Ovary (tissue), 10 donors: ENCODE measurements around the gene GSG1L. TPM values are rescaled to one million over a fixed set of nuclear protein-coding genes. Genes with fewer than 3 reads are reported as not detected.

Source experiments
- DNase-seq, 5 donors: peaks; one replicate each; pipeline ENCODE4 v3.0.0-alpha.2; 2019 to 2020
- H3K27ac ChIP-seq, 2 donors: fragments of 200-600 bp; one replicate each; pipeline versions ENCODE4 v1.5.1 to v1.8.0; 2019 to 2022
- H3K27me3 ChIP-seq: fragments of 200-600 bp; one replicate; pipeline ENCODE4 v1.8.0; 2022
- H3K36me3 ChIP-seq: fragments of 200-600 bp; sonication (generic); one replicate; pipeline ENCODE4 v1.5.1; 2019
- H3K4me1 ChIP-seq: one replicate; pipeline ENCODE4 v1.8.1; 2013; ENCODE audit warnings: mild to moderate bottlenecking, moderate library complexity; ENCODE audit not compliant: insufficient read depth
- H3K4me3 ChIP-seq: fragments of 200-600 bp; sonication (generic); one replicate; pipeline ENCODE4 v1.5.1; 2017
- H3K9me3 ChIP-seq, 2 donors: fragments of 200-600 bp in 1 of 2; sonication (generic) in 1 of 2; one replicate each; pipeline versions ENCODE4 v1.5.1 to v1.8.1; 2013 to 2019; ENCODE audit warnings: mild to moderate bottlenecking in 1 of 2, moderate library complexity in 1 of 2
- CTCF ChIP-seq, 3 donors: fragments of 450-650 bp in 2 of 3; fragments of 200-600 bp in 1 of 3; IDR thresholded peaks; one replicate each; pipeline versions ENCODE4 v1.5.1 to v1.8.0; 2016 to 2022; ENCODE audit warnings: antibody characterized with exemption in 3 of 3, mild to moderate bottlenecking in 1 of 3
- EP300 ChIP-seq: sonication (generic); formaldehyde crosslinking; IDR thresholded peaks from one replicate; pipeline ENCODE4 v1.6.1; 2017; ENCODE audit warnings: antibody characterized with exemption
- POLR2A ChIP-seq: fragments of 450-650 bp; IDR thresholded peaks from one replicate; pipeline ENCODE4 v1.6.1; 2017; ENCODE audit warnings: antibody characterized with exemption, mild to moderate bottlenecking, moderate library complexity
- WGBS, 3 donors: extraction: QIAGEN DNeasy Blood & Tissue Kit in 1 of 3; methylation state at CpG; one replicate each; pipeline versions ENCODE4 v1.1.5 to v1.1.7; 2013 to 2017; 5-methylcytosine and 5-hydroxymethylcytosine counted together
- intact Hi-C, 4 donors: fragments of 100-400 bp; cut with DNase I; formaldehyde crosslinking; loops; one replicate each; pipeline versions ENCODE4 v1.11.0 to v1.15.1; 2022 to 2023
- long read RNA-seq, 3 donors: library from polyadenylated mRNA in 2 of 3; unstranded in 2 of 3; transcript quantifications; one replicate each; pipeline ENCODE4 v2.0.0 and lab custom pipeline, GENCODE V29; 2021 to 2026
- polyA plus RNA-seq, 2 donors: library from polyadenylated mRNA; stranded (reverse); fragments of 200-250 nt in 1 of 2; fragments of 350-450 nt in 1 of 2; fragmentation: Illumina TruSeq in 1 of 2; extraction: RNeasy Lipid Tissue Mini Kit (QIAGEN cat#74804) in 1 of 2; gene quantifications; one replicate each; pipeline ENCODE4 v1.2.3, GENCODE V29; 2013 to 2014
- total RNA-seq, 7 donors: library from RNA; depleted of rRNA in 2 of 7; stranded (reverse); fragments of >200 nt in 2 of 7; fragmentation: NEBNext Ultra II Directional in 3 of 7; extraction: Animal tissue kit (Norgen Biotek cat#: 25700) in 3 of 7; gene quantifications; one replicate each; pipeline versions ENCODE4 v1.1.0 to v1.2.4, GENCODE V29; 2016 to 2023
- donor health status: DM: no; HTN: no; CAD: no; lungs with moderate emphysema.
- donor health status: DM: no; HTN: no; CAD: no.
- donor health status: Bipolar disorder and iron deficiency.
- donor health status: DM: yes; HTN: yes; CAD: no.
- donor health status: DM: no; HTN: no; CAD: no.
- donor health status: DM: yes; HTN: yes; CAD: no.

GSG1L gene
- 1 to 10 TPM in 1 of 7 donors, under 1 TPM in 2, not detected in 4; 0.46 to 1.1 (median 0.72) TPM for total RNA-seq
- polyA plus RNA-seq: under 1 TPM; 0.30 to 0.37 TPM
- long read RNA-seq, donor 1: 0 reads
- long read RNA-seq, donor 2, full-length matches to known transcripts: 1 of 1 reads
- long read RNA-seq, donor 2, partial matches to known transcripts: 0 of 1 reads
- long read RNA-seq, donor 2, other reads (novel, unspliced or antisense): 0 of 1 reads
- long read RNA-seq, donor 3: 0 reads

GRCh38 chr16:28063591-28064061, at the start of gene GSG1L:
Gene GSG1L, minus strand, starts transcription at chr16:28063714. Its CDS starts 290 bp downstream, at chr16:28063424.
- no peaks in the 10 kb centered on the region for H3K27me3 ChIP-seq
- WGBS, 3 donors: 1 to 2% (median 2%) methylated on average over 11 to 54 of the region's 54 CpGs
- H3K4me3 ChIP-seq: no peak within 1 kb of the TSS
- H3K27ac ChIP-seq: no peak within 1 kb of the TSS
- H3K36me3 ChIP-seq: no peaks in the 10 kb centered on the region
- H3K9me3 ChIP-seq: no peaks in the 10 kb centered on the region
- H3K4me1 ChIP-seq: no peaks in the 10 kb centered on the region
- TF ChIP-seq CTCF (IDR thresholded peaks at IDR 0.05) (no peak), EP300 (no peak), POLR2A (no peak)
- intact Hi-C loops: loop anchor here in 1 of 4 donors (10.0 kb wide), 1 partner anchor 59 kb away; no protein-coding TSS in a partner anchor
- DNase-seq: no peak

- no peaks in the 10 kb centered on the region for H3K27me3 ChIP-seq
- no peaks in the 10 kb centered on the region for H3K9me3 ChIP-seq
- intact Hi-C loops: no loop called here
- no peak overlapping the region for H3K4me3 ChIP-seq
- no peak overlapping the region for H3K27ac ChIP-seq
- DNase-seq: no peak
- peaks cover 3% of the 10 kb centered on the region for H3K4me1 ChIP-seq
- WGBS, 3 donors: 89 to 96% (median 95%) methylated on average over 9 to 10 of the region's 10 CpGs
- H3K36me3 ChIP-seq: no peaks in the 10 kb centered on the region
- TF ChIP-seq CTCF (IDR thresholded peaks at IDR 0.05) (no peak), EP300 (no peak), POLR2A (no peak)
Measured at GRCh38 chr16:28112908-28113307, 49.4 kb upstream of the GSG1L start.

GRCh38 chr16:28110977-28111376, 47.5 kb upstream of the GSG1L start:
- TF ChIP-seq CTCF (IDR thresholded peaks at IDR 0.05): no peak
- no peak for TF ChIP-seq POLR2A
- TF ChIP-seq EP300: no peak
- intact Hi-C loops: no loop called here
- H3K27ac ChIP-seq: no peak overlapping the region
- no peaks in the 10 kb centered on the region for H3K27me3 ChIP-seq
- 24 to 48% (median 28%) methylated on average over 2 of the region's 2 CpGs for WGBS, 3 donors
- H3K4me3 ChIP-seq: no peak overlapping the region
- no peak for DNase-seq
- H3K4me1 ChIP-seq: peaks cover 3% of the 10 kb centered on the region
- H3K36me3 ChIP-seq: no peaks in the 10 kb centered on the region
- no peaks in the 10 kb centered on the region for H3K9me3 ChIP-seq

GRCh38 chr16:28110479-28110878, 47.0 kb upstream of the GSG1L start:
- intact Hi-C loops: no loop called here
- DNase-seq: no peak
- whole genome bisulfite sequencing, 3 donors: 41 to 54% (median 48%) methylated on average over 5 of the region's 5 CpGs
- Histone ChIP-seq H3K9me3 (no peaks in the 10 kb centered on the region), H3K27ac (no peak overlapping the region), H3K36me3 (no peaks in the 10 kb centered on the region), H3K4me3 (no peak overlapping the region), H3K27me3 (no peaks in the 10 kb centered on the region), H3K4me1 (peaks cover 3% of the 10 kb centered on the region)
- TF ChIP-seq CTCF (IDR thresholded peaks at IDR 0.05) (no peak), EP300 (no peak), POLR2A (no peak)
